Peyer's patch (tissue), 4 donors: ENCODE results near the gene GNAO1. TPM values are rescaled to one million over a fixed set of nuclear protein-coding genes. Genes with fewer than 3 reads are reported as not detected.

Experiments
- DNase-seq, 3 donors: peaks; one replicate each; pipeline ENCODE4 v3.0.0-alpha.2; 2017 to 2019
- H3K27ac ChIP-seq, 4 donors: fragments of 200-600 bp; sonication (generic); one replicate each; pipeline ENCODE4 v1.5.1; 2016 to 2019
- H3K27me3 ChIP-seq, 2 donors: fragments of 200-600 bp; sonication (generic); one replicate each; pipeline ENCODE4 v1.5.1; 2019
- H3K36me3 ChIP-seq, 3 donors: fragments of 200-600 bp; sonication (generic); one replicate each; pipeline ENCODE4 v1.5.1; 2016 to 2019
- H3K4me1 ChIP-seq, 4 donors: fragments of 200-600 bp; sonication (generic); one replicate each; pipeline ENCODE4 v1.5.1; 2016 to 2019
- H3K4me3 ChIP-seq, 4 donors: fragments of 200-600 bp; sonication (generic); 1 replicate in 3 of 4; 2 replicates in 1 of 4; pipeline ENCODE4 v1.5.1; 2016 to 2019; ENCODE audit warnings: mild to moderate bottlenecking in 1 of 4
- H3K9me3 ChIP-seq, 4 donors: fragments of 200-600 bp; sonication (generic); one replicate each; pipeline ENCODE4 v1.5.1; 2016 to 2019; ENCODE audit warnings: mild to moderate bottlenecking in 1 of 4
- CTCF ChIP-seq, 6 experiments: fragments of 450-650 bp in 4 of 6; fragments of 200-600 bp in 2 of 6; sonication (generic) in 1 of 6; IDR thresholded peaks; one replicate each; pipeline ENCODE4 v1.5.1; 2017 to 2019; ENCODE audit warnings: antibody characterized with exemption in 6 of 6, mild to moderate bottlenecking in 3 of 6, moderate library complexity in 1 of 6
- POLR2A ChIP-seq, 2 donors: fragments of 450-650 bp; IDR thresholded peaks; one replicate each; pipeline ENCODE4 v1.5.1; 2017; ENCODE audit warnings: antibody characterized with exemption in 2 of 2, mild to moderate bottlenecking in 2 of 2, moderate library complexity in 2 of 2
- total RNA-seq, 4 donors: library from RNA; depleted of rRNA; stranded (reverse); fragments of >200 nt; gene quantifications; one replicate each; pipeline ENCODE4 v1.1.0, GENCODE V29; 2016

The GNAO1 gene
- total RNA-seq, 4 donors from 2014 or later = 6.3 to 39.6 (median 7.3) TPM

- Histone ChIP-seq H3K27ac (peak overlapping the region in 3 of 4 donors; percentile 38 to 61 (median 43)), H3K9me3 (no peaks in the 10 kb centered on the region), H3K4me1 (peaks cover 0 to 1% (median 0%) of the 10 kb centered on the region in 4 donors), H3K27me3 (no peaks in the 10 kb centered on the region), H3K36me3 (no peaks in the 10 kb centered on the region), H3K4me3 (no peak overlapping the region)
- TF ChIP-seq CTCF (IDR thresholded peaks at IDR 0.05) (no peak), POLR2A (IDR thresholded peaks at IDR 0.05) (no peak)
- no peak for DNase-seq
Measured at GRCh38 chr16:56257666-56258342, 66.5 kb downstream of the GNAO1 start.

GRCh38 chr16:56258508-56259424 lies 67.5 kb downstream of the GNAO1 start:
- no peak for DNase-seq
- H3K36me3 ChIP-seq = no peaks in the 10 kb centered on the region
- H3K27me3 ChIP-seq = no peaks in the 10 kb centered on the region
- no peaks in the 10 kb centered on the region for H3K9me3 ChIP-seq
- peak overlapping the region in 2 of 4 donors; percentile 61 to 87 for H3K27ac ChIP-seq
- no peak overlapping the region for H3K4me3 ChIP-seq
- peaks cover 0 to 3% (median 0%) of the 10 kb centered on the region in 4 donors for H3K4me1 ChIP-seq
- TF ChIP-seq POLR2A (IDR thresholded peaks at IDR 0.05) (no peak), CTCF (IDR thresholded peaks at IDR 0.05) (no peak)

GRCh38 chr16:56259425-56259779 lies 68.1 kb downstream of the GNAO1 start:
- Histone ChIP-seq H3K27ac (peak overlapping the region in 2 of 4 donors; percentile 11 to 87), H3K27me3 (no peaks in the 10 kb centered on the region), H3K36me3 (no peaks in the 10 kb centered on the region), H3K4me3 (no peak overlapping the region), H3K9me3 (no peaks in the 10 kb centered on the region), H3K4me1 (peaks cover 0 to 9% (median 0%) of the 10 kb centered on the region in 4 donors)
- DNase-seq = no peak
- no peak for TF ChIP-seq POLR2A (IDR thresholded peaks at IDR 0.05)
- TF ChIP-seq CTCF (IDR thresholded peaks at IDR 0.05) = no peak

GRCh38 chr16:56260378-56261160 lies 69.3 kb downstream of the GNAO1 start:
- TF ChIP-seq POLR2A (IDR thresholded peaks at IDR 0.05) (no peak), CTCF (IDR thresholded peaks at IDR 0.05) (no peak)
- peak overlapping the region; percentile 70 to 87 (median 76) for H3K27ac ChIP-seq

GRCh38 chr16:56261656-56262055 lies 70.4 kb downstream of the GNAO1 start:
- TF ChIP-seq POLR2A (IDR thresholded peaks at IDR 0.05) (no peak), CTCF (IDR thresholded peaks at IDR 0.05) (no peak)
- DNase-seq = no peak
- H3K27ac ChIP-seq = peak overlapping the region; percentile 70 to 87 (median 76)
- H3K4me1 ChIP-seq = peaks cover 0 to 9% (median 0%) of the 10 kb centered on the region in 4 donors
- no peaks in the 10 kb centered on the region for H3K27me3 ChIP-seq
- H3K9me3 ChIP-seq = no peaks in the 10 kb centered on the region
- H3K4me3 ChIP-seq = no peak overlapping the region
- H3K36me3 ChIP-seq = no peaks in the 10 kb centered on the region

More at GRCh38 chr16:56260378-56261160, 69.3 kb downstream of the GNAO1 start:
- Histone ChIP-seq H3K9me3 (no peaks in the 10 kb centered on the region), H3K4me3 (no peak overlapping the region), H3K36me3 (no peaks in the 10 kb centered on the region), H3K27me3 (no peaks in the 10 kb centered on the region), H3K4me1 (peaks cover 0 to 9% (median 0%) of the 10 kb centered on the region in 4 donors)
- DNase-seq = no peak
